CD4-positive, alpha-beta T cell treated with Interleukin-15 for 1 hour (primary cell): Measurements from ENCODE around the gene UBR1.
"Not testable (repeated sequence)": the region's sequence is repeated elsewhere in the genome, so short reads cannot be mapped to it uniquely, and the experiment has no call there.

Experiments
- DNase-seq: peaks from one replicate; pipeline ENCODE4 v3.0.0-alpha.2; 2020

UBR1 gene

GRCh38 chr15:42893911-42894310 is 211.9 kb downstream of the UBR1 start:
- not testable (repeated sequence) for DNase-seq
